BLaER1 (cell line): ENCODE data around the gene AAMP.

Experiments
- H3K27ac ChIP-seq: shearing (Covaris generic); formaldehyde crosslinking; 2 replicates; pipeline ENCODE4 v1.8.1; 2022
- H3K27me3 ChIP-seq: shearing (Covaris generic); formaldehyde crosslinking; 2 replicates; pipeline ENCODE4 v1.8.1; 2022
- H3K36me3 ChIP-seq: shearing (Covaris generic); formaldehyde crosslinking; 2 replicates; pipeline ENCODE4 v1.8.1; 2022
- H3K4me1 ChIP-seq: shearing (Covaris generic); formaldehyde crosslinking; 2 replicates; pipeline ENCODE4 v1.8.1; 2022
- H3K4me2 ChIP-seq: shearing (Covaris generic); formaldehyde crosslinking; 2 replicates; pipeline ENCODE4 v1.8.1; 2022
- H3K4me3 ChIP-seq: shearing (Covaris generic); formaldehyde crosslinking; 2 replicates; pipeline ENCODE4 v1.8.1; 2022
- H3K9ac ChIP-seq: shearing (Covaris generic); formaldehyde crosslinking; 2 replicates; pipeline ENCODE4 v1.8.1; 2022
- H3K9me3 ChIP-seq: shearing (Covaris generic); formaldehyde crosslinking; 2 replicates; pipeline ENCODE4 v1.8.1; 2022
- H4K20me1 ChIP-seq: shearing (Covaris generic); formaldehyde crosslinking; 2 replicates; pipeline ENCODE4 v1.8.1; 2022
- Cebpa-rat ChIP-seq: shearing (Covaris generic); IDR thresholded peaks from 2 replicates; pipeline ENCODE4 v1.8.1; 2022

Gene AAMP

GRCh38 chr2:218261423-218262236 lies 8.3 kb downstream of the AAMP start:
- no peak overlapping the region for H3K4me3 ChIP-seq
- H4K20me1 ChIP-seq, result peaks cover 30% of the 10 kb centered on the region; the same call in 1 of the 2 replicates
- H3K36me3 ChIP-seq, result peaks cover 45% of the 10 kb centered on the region
- peak overlapping the region; percentile 71 for H3K27ac ChIP-seq
- H3K27me3 ChIP-seq, result no peaks in the 10 kb centered on the region
- H3K9ac ChIP-seq, result peak overlapping the region; percentile 69
- H3K4me1 ChIP-seq, result peaks cover 69% of the 10 kb centered on the region
- no peaks in the 10 kb centered on the region for H3K9me3 ChIP-seq
- H3K4me2 ChIP-seq, result peak overlapping the region; percentile 77
- TF ChIP-seq Cebpa-rat, result no peak

- Histone ChIP-seq H3K9ac (peak within 1 kb of the TSS; percentile 69), H3K4me3 (no peak within 1 kb of the TSS), H3K4me1 (peaks cover 69% of the 10 kb centered on the region), H4K20me1 (peaks cover 26% of the 10 kb centered on the region), H3K9me3 (no peaks in the 10 kb centered on the region), H3K27me3 (no peaks in the 10 kb centered on the region), H3K27ac (peak within 1 kb of the TSS; percentile 71), H3K4me2 (peak within 1 kb of the TSS; percentile 77), H3K36me3 (peaks cover 45% of the 10 kb centered on the region)
- no peak for TF ChIP-seq Cebpa-rat
These were observed 9.1 kb downstream of the AAMP start, which contains the start of gene GPBAR1 for GRCh38 chr2:218260742-218261422. Gene GPBAR1, plus strand, starts transcription at chr2:218261015. Its CDS starts 1,710 bp downstream, at chr2:218262725.

GRCh38 chr2:218260166-218260565 lies 9.8 kb downstream of the AAMP start:
- peaks cover 69% of the 10 kb centered on the region for H3K4me1 ChIP-seq
- no peak overlapping the region for H3K9ac ChIP-seq
- no peak for TF ChIP-seq Cebpa-rat
- no peak overlapping the region for H3K4me2 ChIP-seq
- H3K4me3 ChIP-seq, result no peak overlapping the region
- H3K36me3 ChIP-seq, result peaks cover 45% of the 10 kb centered on the region
- peaks cover 26% of the 10 kb centered on the region for H4K20me1 ChIP-seq
- no peaks in the 10 kb centered on the region for H3K9me3 ChIP-seq
- H3K27ac ChIP-seq, result no peak overlapping the region
- no peaks in the 10 kb centered on the region for H3K27me3 ChIP-seq

GRCh38 chr2:218259099-218259961 lies 10.6 kb downstream of the AAMP start:
- Histone ChIP-seq H3K27me3 (no peaks in the 10 kb centered on the region), H3K4me3 (no peak overlapping the region), H3K36me3 (peaks cover 45% of the 10 kb centered on the region), H3K4me2 (no peak overlapping the region; the same call in 1 of the 2 replicates), H4K20me1 (peaks cover 27% of the 10 kb centered on the region), H3K9me3 (no peaks in the 10 kb centered on the region), H3K9ac (no peak overlapping the region), H3K27ac (peak overlapping the region; percentile 31; the same call in 1 of the 2 replicates), H3K4me1 (peaks cover 63% of the 10 kb centered on the region)
- no peak for TF ChIP-seq Cebpa-rat

- peaks cover 46% of the 10 kb centered on the region for H3K36me3 ChIP-seq
- peaks cover 47% of the 10 kb centered on the region for H3K4me1 ChIP-seq
- no peak overlapping the region for H3K4me3 ChIP-seq
- peak overlapping the region; percentile 67 for H3K4me2 ChIP-seq
- no peak for TF ChIP-seq Cebpa-rat
- H3K27me3 ChIP-seq, result no peaks in the 10 kb centered on the region
- peaks cover 42% of the 10 kb centered on the region for H4K20me1 ChIP-seq
- no peak overlapping the region for H3K9ac ChIP-seq
- H3K27ac ChIP-seq, result peak overlapping the region; percentile 45; the same call in 1 of the 2 replicates
- H3K9me3 ChIP-seq, result no peaks in the 10 kb centered on the region
These were observed 12.5 kb downstream of the AAMP start for GRCh38 chr2:218257390-218257981.

GRCh38 chr2:218256612-218257350 lies 13.2 kb downstream of the AAMP start:
- Histone ChIP-seq H4K20me1 (peaks cover 49% of the 10 kb centered on the region), H3K4me3 (no peak overlapping the region), H3K4me2 (peak overlapping the region; percentile 67; the same call in 1 of the 2 replicates), H3K27me3 (no peaks in the 10 kb centered on the region), H3K36me3 (peaks cover 53% of the 10 kb centered on the region), H3K9ac (no peak overlapping the region), H3K9me3 (no peaks in the 10 kb centered on the region), H3K4me1 (peaks cover 40% of the 10 kb centered on the region), H3K27ac (peak overlapping the region; percentile 45; the same call in 1 of the 2 replicates)
- no peak for TF ChIP-seq Cebpa-rat

GRCh38 chr2:218255446-218255845 lies 14.5 kb downstream of the AAMP start:
- H3K4me2 ChIP-seq, result no peak overlapping the region
- H3K4me3 ChIP-seq, result no peak overlapping the region
- peaks cover 29% of the 10 kb centered on the region for H3K4me1 ChIP-seq
- H3K36me3 ChIP-seq, result peaks cover 66% of the 10 kb centered on the region
- H4K20me1 ChIP-seq, result peaks cover 61% of the 10 kb centered on the region
- no peaks in the 10 kb centered on the region for H3K27me3 ChIP-seq
- H3K9ac ChIP-seq, result no peak overlapping the region
- H3K27ac ChIP-seq, result no peak overlapping the region
- H3K9me3 ChIP-seq, result no peaks in the 10 kb centered on the region
- no peak for TF ChIP-seq Cebpa-rat

- H3K36me3 ChIP-seq, result peaks cover 88% of the 10 kb centered on the region
- no peak overlapping the region for H3K27ac ChIP-seq
- TF ChIP-seq Cebpa-rat, result no peak
These were observed 16.7 kb downstream of the AAMP start for GRCh38 chr2:218253232-218253625.

More at GRCh38 chr2:218253232-218253625, 16.7 kb downstream of the AAMP start:
- H3K4me2 ChIP-seq, result no peak overlapping the region
- H3K4me1 ChIP-seq, result peaks cover 16% of the 10 kb centered on the region
- no peak overlapping the region for H3K9ac ChIP-seq
- peaks cover 61% of the 10 kb centered on the region for H4K20me1 ChIP-seq
- no peak overlapping the region for H3K4me3 ChIP-seq
- H3K27me3 ChIP-seq, result no peaks in the 10 kb centered on the region
- no peaks in the 10 kb centered on the region for H3K9me3 ChIP-seq
